H54 (cell line): Measurements from ENCODE around the gene CHM.
A peak's percentile ranks its signal among the peaks of the same experiment; 100 is the strongest.
"Not testable (repeated sequence)": the region's sequence is repeated elsewhere in the genome, so short reads cannot be mapped to it uniquely, and the experiment has no call there.

Experiments
- DNase-seq: peaks from one replicate; pipeline ENCODE4 v3.0.0; 2011; ENCODE audit warnings: low spot score, mixed read lengths; ENCODE audit not compliant: insufficient read length
- FAIRE-seq: peaks from 3 replicates; lab custom pipeline; 2011; peaks lifted over from hg19 to GRCh38; lab: Jason Lieb, UNC
- POLR2A ChIP-seq: IDR thresholded peaks from 2 replicates; pipeline ENCODE4 v1.6.1; 2011; ENCODE audit warnings: low read depth, mild to moderate bottlenecking, low read length

Gene CHM

GRCh38 chrX:85964744-85965143 lies 82.6 kb downstream of the CHM start:
- DNase-seq (no peak), FAIRE-seq (no peak)
- TF ChIP-seq POLR2A = no peak

GRCh38 chrX:85963736-85964135 lies 83.6 kb downstream of the CHM start:
- DNase-seq = peak; percentile 17
- no peak for TF ChIP-seq POLR2A
- peak; percentile 57 for FAIRE-seq

- FAIRE-seq = no peak
- DNase-seq = no peak
- TF ChIP-seq POLR2A = no peak
These were observed 91.8 kb downstream of the CHM start for GRCh38 chrX:85955510-85955909.

GRCh38 chrX:85944751-85945150 lies 102.6 kb downstream of the CHM start:
- not testable (repeated sequence) for DNase-seq, FAIRE-seq

DNA sequence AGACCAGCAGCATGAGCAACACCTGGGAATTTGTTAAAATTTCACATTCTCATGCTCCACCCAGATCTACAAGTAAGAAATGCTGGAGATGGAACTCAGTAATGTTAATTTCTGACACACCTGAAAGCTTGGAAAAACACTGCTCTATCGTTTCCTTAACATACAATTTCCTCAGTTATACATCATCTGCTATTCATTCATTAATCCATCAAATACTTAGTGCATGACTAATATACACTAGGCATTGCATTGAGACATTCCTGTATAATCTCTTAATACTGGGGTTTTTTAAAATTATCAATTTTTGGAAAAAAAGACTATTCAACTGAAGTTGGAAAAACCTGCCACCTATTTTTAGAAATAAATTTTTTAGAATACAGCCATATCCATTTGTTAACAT lies 106.1 kb downstream of the CHM start:
- TF ChIP-seq POLR2A = no peak
- DNase-seq = no peak

DNA sequence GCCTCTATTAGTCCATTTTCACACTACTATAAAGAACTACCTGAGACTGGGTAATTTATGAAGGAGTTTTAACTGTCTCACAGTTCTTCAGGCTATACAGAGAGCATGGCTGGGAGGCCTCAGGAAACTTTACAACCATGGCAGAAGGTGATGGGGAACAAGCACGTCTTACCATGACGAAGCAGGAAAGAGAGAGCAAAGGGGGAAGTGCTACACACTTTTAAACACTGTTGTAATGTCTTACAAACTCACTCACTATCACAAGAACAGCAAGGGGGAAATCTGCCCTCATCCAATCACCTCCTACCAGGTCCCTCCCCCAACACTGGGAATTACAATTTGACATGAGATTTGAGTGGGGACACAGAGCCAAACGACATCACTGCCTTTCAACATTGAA lies 107.4 kb downstream of the CHM start:
- DNase-seq, FAIRE-seq: not testable (repeated sequence)

More for the DNA sequence above, 106.1 kb downstream of the CHM start:
- no peak for FAIRE-seq

- not testable (repeated sequence) for FAIRE-seq, DNase-seq
These were observed 113.0 kb downstream of the CHM start for GRCh38 chrX:85934399-85934798.

GRCh38 chrX:85930099-85930498 lies 117.3 kb downstream of the CHM start:
- TF ChIP-seq POLR2A = no peak
- no peak for FAIRE-seq

GRCh38 chrX:85928606-85929005 lies 118.8 kb downstream of the CHM start:
- no peak for FAIRE-seq
- TF ChIP-seq POLR2A = no peak
- no peak for DNase-seq

More at GRCh38 chrX:85930099-85930498, 117.3 kb downstream of the CHM start:
- no peak for DNase-seq

DNA sequence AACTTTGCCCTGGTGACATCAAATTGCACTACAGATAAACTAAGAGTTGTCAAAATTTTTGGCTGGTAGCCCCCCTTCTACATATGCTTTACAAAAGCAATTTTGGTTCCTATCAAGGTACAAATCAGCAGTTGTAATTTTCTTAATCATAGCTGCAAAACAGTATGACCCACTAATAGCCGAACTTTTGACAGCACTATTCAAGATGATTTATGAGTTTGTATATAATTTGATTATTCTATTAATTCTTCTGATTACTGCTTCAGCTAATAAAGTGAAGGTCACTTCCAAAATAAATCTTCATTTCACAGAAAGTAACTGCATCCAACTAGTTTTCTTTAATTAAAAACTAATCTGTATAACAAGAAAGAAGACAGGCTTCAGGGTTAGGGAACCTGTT lies 119.6 kb downstream of the CHM start:
- DNase-seq = no peak
- TF ChIP-seq POLR2A = no peak
- FAIRE-seq = no peak

DNA sequence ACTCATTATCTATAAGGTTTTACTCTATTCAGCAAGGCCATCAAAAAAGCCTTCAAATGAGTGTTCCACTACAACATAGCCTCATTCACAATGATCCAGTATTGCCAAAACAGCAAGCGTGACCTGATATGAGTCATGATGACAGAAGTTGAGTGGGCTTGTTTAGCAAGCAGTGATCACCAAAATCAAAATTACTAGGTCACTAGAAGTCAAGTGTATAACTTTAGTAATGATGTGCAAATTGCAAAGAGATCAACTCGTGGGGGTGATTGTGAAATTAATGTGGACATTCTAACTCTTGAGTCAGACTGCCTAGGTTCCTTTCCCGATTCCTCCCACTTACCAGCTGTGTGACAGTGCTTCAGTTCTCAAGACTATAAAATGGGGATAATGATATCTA lies 124.5 kb downstream of the CHM start:
- TF ChIP-seq POLR2A = no peak
- no peak for FAIRE-seq
- DNase-seq = no peak

GRCh38 chrX:85916656-85917280 lies 130.6 kb downstream of the CHM start:
- not testable (repeated sequence) for DNase-seq, FAIRE-seq

DNA sequence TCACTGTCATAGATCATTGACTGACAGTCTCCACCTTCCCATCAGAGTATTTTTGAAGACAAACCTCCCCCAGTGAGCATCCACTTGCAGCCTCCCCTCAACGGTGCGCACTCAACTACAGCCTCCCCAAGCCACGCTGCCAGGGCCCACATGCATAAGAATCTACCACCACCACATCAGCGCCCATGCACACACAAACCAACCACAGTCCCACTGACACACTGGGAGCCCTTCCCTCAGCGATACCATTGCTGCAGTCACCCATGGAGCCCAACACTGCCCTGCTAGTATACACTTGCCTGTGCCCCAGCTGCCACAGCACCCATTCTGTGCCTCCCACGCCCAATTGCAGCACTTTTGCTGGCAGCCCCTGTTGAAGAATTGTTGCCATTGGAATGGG lies 132.9 kb downstream of the CHM start:
- no peak for TF ChIP-seq POLR2A
- DNase-seq = no peak
- no peak for FAIRE-seq

DNA sequence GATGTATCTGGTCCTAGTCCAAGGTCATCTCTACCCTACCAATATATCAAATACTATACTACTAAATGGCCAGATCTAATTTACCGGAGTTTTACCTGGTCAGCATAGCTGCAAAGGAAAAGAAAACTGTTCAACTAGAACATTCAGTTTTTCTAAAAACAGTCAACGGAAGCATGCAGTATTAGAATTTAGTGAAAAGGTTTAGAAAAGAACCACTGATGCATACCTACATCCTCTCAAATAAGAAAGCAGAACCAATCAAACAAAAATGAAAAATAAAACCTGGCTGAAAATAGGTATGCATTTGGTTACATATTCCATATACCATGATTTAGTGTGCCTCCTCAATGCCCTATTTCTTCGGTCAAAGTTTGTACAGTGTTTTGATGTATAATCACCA lies 140.0 kb downstream of the CHM start:
- FAIRE-seq = no peak
- TF ChIP-seq POLR2A = no peak
- DNase-seq = no peak

- TF ChIP-seq POLR2A = no peak
- FAIRE-seq = no peak
- DNase-seq = no peak
These were observed 141.0 kb downstream of the CHM start for GRCh38 chrX:85906399-85906798.

GRCh38 chrX:85905851-85906250 lies 141.5 kb downstream of the CHM start:
- no peak for TF ChIP-seq POLR2A
- FAIRE-seq = no peak
- no peak for DNase-seq
